GM21447 (cell line): ENCODE results near the gene MYH9.
"Not testable (repeated sequence)": the region's sequence is repeated elsewhere in the genome, so short reads cannot be mapped to it uniquely, and the experiment has no call there.

Experiments used
- ATAC-seq: cut with Tn5 transposase; IDR thresholded peaks from one replicate; pipeline ENCODE4 v1.9.1; 2021; ENCODE audit not compliant: unreplicated experiment

Gene MYH9

GRCh38 chr22:36253523-36254490 is 134.0 kb downstream of the MYH9 start:
- ATAC-seq = peak; percentile 17

- peak; percentile 74 for ATAC-seq
Observed at GRCh38 chr22:36252754-36253522, 134.8 kb downstream of the MYH9 start, which contains the start of gene APOL1. APOL1 (plus strand) TSS chr22:36253133; CDS start chr22:36254956, 1,823 bp downstream.

- ATAC-seq = not testable (repeated sequence)
Observed at GRCh38 chr22:36251979-36252608, 135.7 kb downstream of the MYH9 start.

- ATAC-seq = not testable (repeated sequence)
Observed at GRCh38 chr22:36250292-36250960, 137.3 kb downstream of the MYH9 start.

GRCh38 chr22:36249160-36249559 is 138.6 kb downstream of the MYH9 start:
- no peak for ATAC-seq

- ATAC-seq = no peak
Observed at GRCh38 chr22:36247955-36248354, 139.8 kb downstream of the MYH9 start.

GRCh38 chr22:36246718-36247117 is 141.0 kb downstream of the MYH9 start:
- ATAC-seq = no peak

GRCh38 chr22:36245805-36246356 is 141.9 kb downstream of the MYH9 start:
- no peak for ATAC-seq

- no peak for ATAC-seq
Observed at GRCh38 chr22:36244522-36245391, 143.0 kb downstream of the MYH9 start.

GRCh38 chr22:36243986-36244385 is 143.8 kb downstream of the MYH9 start:
- ATAC-seq = no peak

- peak; percentile 85 for ATAC-seq
Observed at GRCh38 chr22:36239401-36240171, 148.2 kb downstream of the MYH9 start, which contains the start of gene APOL2. APOL2 (minus strand) TSS chr22:36239527; CDS start chr22:36233162, 6,365 bp downstream.

- ATAC-seq = no peak
Observed at GRCh38 chr22:36239150-36239400, 148.7 kb downstream of the MYH9 start.

GRCh38 chr22:36238373-36239149 is 149.2 kb downstream of the MYH9 start:
- no peak for ATAC-seq

- ATAC-seq = no peak
Observed at GRCh38 chr22:36237462-36238372, 150.1 kb downstream of the MYH9 start.

GRCh38 chr22:36236388-36237319 is 151.1 kb downstream of the MYH9 start:
- ATAC-seq = no peak

- no peak for ATAC-seq
Observed at GRCh38 chr22:36235585-36235984, 152.2 kb downstream of the MYH9 start.
